Aorta (tissue), 5 donors: ENCODE measurements around the gene P2RY2. TPM values are rescaled to one million over a fixed set of nuclear protein-coding genes. Genes with fewer than 3 reads are reported as not detected.
A peak's percentile ranks its signal among the peaks of the same experiment; 100 is the strongest.

Source experiments
- ATAC-seq: fragments of 200-7000 bp; cut with Tn5 transposase; one replicate; pipeline ENCODE4 v1.9.1; 2022; ENCODE audit warnings: moderate library complexity; ENCODE audit not compliant: low FRiP score
- DNase-seq, 2 donors: peaks; one replicate each; pipeline ENCODE4 v3.0.0-alpha.2; 2020
- H3K27ac ChIP-seq, 2 donors: one replicate each; pipeline ENCODE4 v1.5.1; 2013; ENCODE audit warnings: low read length in 2 of 2, mild to moderate bottlenecking in 2 of 2, moderate library complexity in 2 of 2, control low read depth in 1 of 2, inconsistent platforms in 1 of 2, low read depth in 1 of 2
- H3K27me3 ChIP-seq, 2 donors: one replicate each; pipeline ENCODE4 v1.6.1; 2013; ENCODE audit warnings: control low read depth in 1 of 2, low read length in 1 of 2, mild to moderate bottlenecking in 1 of 2, moderate library complexity in 1 of 2; ENCODE audit not compliant: insufficient read depth in 2 of 2, control insufficient read depth in 1 of 2
- H3K36me3 ChIP-seq, 2 donors: one replicate each; pipeline ENCODE4 v1.6.1; 2013; ENCODE audit warnings: control low read depth in 1 of 2, low read length in 1 of 2, mild to moderate bottlenecking in 1 of 2; ENCODE audit not compliant: insufficient read depth in 2 of 2, control insufficient read depth in 1 of 2
- H3K4me1 ChIP-seq, 2 donors: one replicate each; pipeline ENCODE4 v1.6.1; 2013; ENCODE audit warnings: low read length in 2 of 2, control low read depth in 1 of 2, mild to moderate bottlenecking in 1 of 2, moderate library complexity in 1 of 2; ENCODE audit not compliant: insufficient read depth in 2 of 2, control insufficient read depth in 1 of 2
- H3K4me3 ChIP-seq, 2 donors: one replicate each; pipeline ENCODE4 v1.5.1; 2013; ENCODE audit warnings: low read length in 2 of 2, control low read depth in 1 of 2, mild to moderate bottlenecking in 1 of 2
- H3K9me3 ChIP-seq: one replicate; pipeline ENCODE4 v1.6.1; 2013; ENCODE audit warnings: mild to moderate bottlenecking, low read length; ENCODE audit not compliant: control insufficient read depth
- WGBS, 2 donors: extraction: QIAGEN DNeasy Blood & Tissue Kit; methylation state at CpG; one replicate each; pipeline ENCODE4 v1.1.7; 2013; 5-methylcytosine and 5-hydroxymethylcytosine counted together
- intact Hi-C, 2 donors: fragments of 100-400 bp; cut with DNase I; formaldehyde crosslinking; loops; one replicate each; pipeline versions ENCODE4 v1.14.2 to v1.15.0; 2022
- polyA plus RNA-seq, 2 donors: library from polyadenylated mRNA; stranded (reverse); fragments of 200-250 nt; gene quantifications; one replicate each; pipeline ENCODE4 v1.2.3, GENCODE V29; 2013
- total RNA-seq, 2 donors: library from RNA; stranded (reverse); fragmentation: NEBNext Ultra II Directional; extraction: Animal tissue kit (Norgen Biotek cat#: 25700); gene quantifications; one replicate each; pipeline ENCODE4 v1.2.1, GENCODE V29; 2021
- donor health status: healthy with polysubstance abuse.
- donor health status: Bipolar disorder and iron deficiency.
- donor health status: DM: no; HTN: no; CAD: no.
- donor health status: DM: no; HTN: no; CAD: no.
- donor health status: DM: yes; HTN: yes; CAD: no.

Gene P2RY2
- total and polyA plus RNA-seq, 4 donors: 0.50 to 3.9 (median 1.7) TPM

- peak; percentile 89 to 91 for DNase-seq
- Histone ChIP-seq H3K9me3 (no peaks in the 10 kb centered on the region), H3K36me3 (no peaks in the 10 kb centered on the region), H3K27me3 (no peaks in the 10 kb centered on the region), H3K27ac (peak overlapping the region in 1 of 2 donors; percentile 78), H3K4me1 (no peaks in the 10 kb centered on the region), H3K4me3 (no peak overlapping the region)
- peak; percentile 75 for ATAC-seq
- intact Hi-C loops: loop anchor here (1.0 to 5.0 kb wide), 4 partner anchors 57 to 104 kb away; no protein-coding TSS in a partner anchor
- WGBS, 2 donors: 18% methylated on average over 13 of the region's 13 CpGs
Measured at GRCh38 chr11:73185680-73186293, 32.3 kb upstream of the P2RY2 start.

- 56 to 58% methylated on average over 10 of the region's 10 CpGs for WGBS, 2 donors
- no peaks in the 10 kb centered on the region for H3K4me1 ChIP-seq
Measured at GRCh38 chr11:73186294-73186850, 31.7 kb upstream of the P2RY2 start.

GRCh38 chr11:73186886-73187285 lies 31.2 kb upstream of the P2RY2 start:
- no peaks in the 10 kb centered on the region for H3K4me1 ChIP-seq
- intact Hi-C loops: loop anchor here in 1 of 2 donors (5.0 kb wide), 2 partner anchors 55 to 100 kb away; no protein-coding TSS in a partner anchor

More at GRCh38 chr11:73186294-73186850, 31.7 kb upstream of the P2RY2 start:
- no peaks in the 10 kb centered on the region for H3K9me3 ChIP-seq
- no peak for ATAC-seq
- peak; percentile 46 to 67 for DNase-seq
- no peak overlapping the region for H3K4me3 ChIP-seq
- H3K27ac ChIP-seq: peak overlapping the region in 1 of 2 donors; percentile 78
- intact Hi-C loops: loop anchor here in 1 of 2 donors (5.0 kb wide), 2 partner anchors 56 to 101 kb away; no protein-coding TSS in a partner anchor
- H3K36me3 ChIP-seq: no peaks in the 10 kb centered on the region
- no peaks in the 10 kb centered on the region for H3K27me3 ChIP-seq

GRCh38 chr11:73187854-73188253 lies 30.2 kb upstream of the P2RY2 start:
- 66 to 67% methylated on average over 1 of the region's 1 CpG for WGBS, 2 donors
- DNase-seq (no peak), ATAC-seq (no peak)
- H3K4me1 ChIP-seq: no peaks in the 10 kb centered on the region
- H3K4me3 ChIP-seq: no peak overlapping the region
- H3K36me3 ChIP-seq: no peaks in the 10 kb centered on the region
- H3K9me3 ChIP-seq: no peaks in the 10 kb centered on the region
- H3K27me3 ChIP-seq: no peaks in the 10 kb centered on the region
- intact Hi-C loops: loop anchor here in 1 of 2 donors (5.0 kb wide), 2 partner anchors 54 to 99 kb away; no protein-coding TSS in a partner anchor
- no peak overlapping the region for H3K27ac ChIP-seq

More at GRCh38 chr11:73186886-73187285, 31.2 kb upstream of the P2RY2 start:
- peak; percentile 11 to 22 for DNase-seq
- Histone ChIP-seq H3K9me3 (no peaks in the 10 kb centered on the region), H3K36me3 (no peaks in the 10 kb centered on the region), H3K27ac (no peak overlapping the region), H3K27me3 (no peaks in the 10 kb centered on the region), H3K4me3 (no peak overlapping the region)
- ATAC-seq: no peak
- whole genome bisulfite sequencing, 2 donors: 49 to 58% methylated on average over 4 of the region's 4 CpGs

- Histone ChIP-seq H3K27ac (no peak overlapping the region), H3K4me3 (no peak overlapping the region), H3K9me3 (no peaks in the 10 kb centered on the region), H3K4me1 (no peaks in the 10 kb centered on the region), H3K27me3 (no peaks in the 10 kb centered on the region), H3K36me3 (no peaks in the 10 kb centered on the region)
- ATAC-seq (peak; percentile 3), DNase-seq (no peak)
- intact Hi-C loops: loop anchor here in 1 of 2 donors (5.0 kb wide), 2 partner anchors 54 to 99 kb away; no protein-coding TSS in a partner anchor
- WGBS, 2 donors: 38 to 49% methylated on average over 4 of the region's 4 CpGs
Measured at GRCh38 chr11:73188301-73188700, 29.8 kb upstream of the P2RY2 start.

GRCh38 chr11:73189315-73189714 lies 28.8 kb upstream of the P2RY2 start:
- Histone ChIP-seq H3K9me3 (no peaks in the 10 kb centered on the region), H3K27ac (no peak overlapping the region), H3K4me1 (no peaks in the 10 kb centered on the region), H3K36me3 (no peaks in the 10 kb centered on the region), H3K27me3 (no peaks in the 10 kb centered on the region), H3K4me3 (no peak overlapping the region)
- WGBS, 2 donors: 80% methylated on average over 8 of the region's 8 CpGs
- intact Hi-C loops: loop anchor here in 1 of 2 donors (5.0 kb wide), 2 partner anchors 53 to 98 kb away; no protein-coding TSS in a partner anchor
- no peak for ATAC-seq
- DNase-seq: peak in 1 of 2 donors; percentile 77

- Histone ChIP-seq H3K4me1 (no peaks in the 10 kb centered on the region), H3K27ac (no peak overlapping the region), H3K27me3 (no peaks in the 10 kb centered on the region), H3K9me3 (no peaks in the 10 kb centered on the region), H3K36me3 (no peaks in the 10 kb centered on the region), H3K4me3 (no peak overlapping the region)
- ATAC-seq (no peak), DNase-seq (no peak)
- intact Hi-C loops: loop anchor here in 1 of 2 donors (5.0 kb wide), 2 partner anchors 52 to 97 kb away; no protein-coding TSS in a partner anchor
- WGBS, 2 donors: 55 to 56% methylated on average over 5 of the region's 5 CpGs
Measured at GRCh38 chr11:73189723-73190556, 28.1 kb upstream of the P2RY2 start.

- no peak overlapping the region for H3K4me3 ChIP-seq
- H3K27ac ChIP-seq: no peak overlapping the region
- 96% methylated on average over 3 of the region's 3 CpGs for WGBS, 2 donors
- no peaks in the 10 kb centered on the region for H3K36me3 ChIP-seq
- H3K9me3 ChIP-seq: no peaks in the 10 kb centered on the region
- intact Hi-C loops: no loop called here
- H3K4me1 ChIP-seq: no peaks in the 10 kb centered on the region
- DNase-seq (no peak), ATAC-seq (no peak)
- H3K27me3 ChIP-seq: no peaks in the 10 kb centered on the region
Measured at GRCh38 chr11:73190557-73190885, 27.6 kb upstream of the P2RY2 start.
